Measurements from ENCODE around the gene CAMTA1. TPM values are rescaled to one million over a fixed set of nuclear protein-coding genes. Genes with fewer than 3 reads are reported as not detected.

CAMTA1 gene
- polyA plus RNA-seq, 4 donors, result 89.3 to 98.2 (median 92.9) TPM

DNA sequence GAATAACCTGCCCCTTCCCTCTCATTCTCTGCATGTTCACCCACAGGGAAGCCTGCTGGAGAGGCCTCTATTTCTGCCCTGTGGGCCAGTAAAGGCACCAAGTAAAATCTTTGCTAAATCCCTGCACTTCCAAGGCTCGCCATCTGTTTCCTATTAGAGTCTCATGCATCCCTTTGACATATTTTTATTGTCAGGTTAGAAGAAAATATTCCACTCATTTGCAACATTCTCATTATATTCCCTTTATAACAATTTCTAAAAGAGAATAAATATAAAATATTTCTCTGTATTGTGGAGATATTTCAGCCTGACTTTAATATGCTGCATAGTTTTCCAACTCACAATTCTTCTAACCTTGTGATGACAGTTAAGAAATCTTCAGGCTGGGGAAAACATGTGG is 645.4 kb downstream of the CAMTA1 start:
- no peak for DNase-seq (ENCODE audit: low read depth in 4 of 4, low spot score in 3 of 4)

DNA sequence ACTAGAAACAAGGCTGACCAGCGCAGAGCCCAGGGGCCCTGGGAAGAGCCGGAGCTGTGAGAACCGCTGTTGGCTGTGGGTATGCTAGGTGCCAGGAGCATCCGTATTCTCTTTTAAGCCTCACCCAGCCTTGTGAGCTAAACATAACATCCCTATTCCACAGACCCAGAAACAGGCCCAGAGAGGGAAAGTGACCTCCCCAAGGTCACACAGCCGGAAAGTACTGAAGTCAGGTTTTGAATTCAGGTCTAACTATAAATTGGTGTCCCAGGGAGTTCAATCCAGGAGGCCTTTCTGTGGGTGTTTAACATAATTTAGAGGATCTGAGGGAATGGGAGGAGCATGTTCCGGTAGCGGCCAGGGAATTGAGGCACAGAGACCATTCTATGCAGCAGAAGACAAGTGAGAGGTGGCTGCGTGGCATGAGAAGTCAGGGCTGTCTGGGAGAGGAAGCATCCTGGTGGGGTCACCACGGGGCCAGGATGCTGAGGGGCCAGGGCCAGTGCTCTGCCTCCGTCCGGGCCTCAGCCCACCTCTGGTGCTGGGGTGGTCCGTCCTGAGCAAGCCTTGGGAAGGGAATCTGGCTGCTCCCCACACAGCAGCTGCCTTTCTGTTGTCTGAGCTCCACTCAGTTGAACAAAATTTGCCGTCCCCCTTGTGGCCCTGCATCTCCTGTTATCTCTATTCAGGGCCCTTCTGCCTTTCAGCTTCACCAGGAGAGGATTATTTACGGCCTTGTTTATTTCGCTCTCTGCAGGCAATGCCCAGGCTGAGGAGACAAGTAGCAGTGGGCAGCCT is 647.0 kb downstream of the CAMTA1 start:
- no peak for DNase-seq (ENCODE audit: low read depth in 4 of 4, low spot score in 3 of 4)

DNA sequence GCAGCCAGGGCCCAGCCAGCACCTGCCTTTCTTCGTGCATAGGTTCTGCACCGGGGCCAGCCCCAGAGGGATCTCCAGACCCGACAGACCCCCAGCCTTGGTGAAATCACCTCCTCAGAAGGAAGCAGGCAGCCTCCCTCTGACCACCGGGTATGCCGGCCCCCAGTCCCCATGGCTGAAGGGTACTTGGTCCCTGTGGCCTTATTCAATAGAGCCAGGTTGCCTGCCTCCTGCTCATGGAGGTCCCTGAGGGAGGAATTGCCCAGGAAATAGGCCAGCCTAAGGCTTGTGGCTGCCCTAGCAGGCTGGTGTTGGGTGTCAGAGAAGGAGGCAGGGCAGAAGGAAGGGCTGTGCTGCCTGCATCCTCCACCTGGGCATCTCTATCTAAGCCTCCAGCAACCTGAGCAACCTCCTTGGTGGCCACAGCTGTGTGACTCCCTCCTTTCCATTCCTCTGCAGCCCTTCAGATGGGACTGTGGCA is 647.7 kb downstream of the CAMTA1 start:
- no peak for DNase-seq (ENCODE audit: low read depth in 4 of 4, low spot score in 3 of 4)

DNA sequence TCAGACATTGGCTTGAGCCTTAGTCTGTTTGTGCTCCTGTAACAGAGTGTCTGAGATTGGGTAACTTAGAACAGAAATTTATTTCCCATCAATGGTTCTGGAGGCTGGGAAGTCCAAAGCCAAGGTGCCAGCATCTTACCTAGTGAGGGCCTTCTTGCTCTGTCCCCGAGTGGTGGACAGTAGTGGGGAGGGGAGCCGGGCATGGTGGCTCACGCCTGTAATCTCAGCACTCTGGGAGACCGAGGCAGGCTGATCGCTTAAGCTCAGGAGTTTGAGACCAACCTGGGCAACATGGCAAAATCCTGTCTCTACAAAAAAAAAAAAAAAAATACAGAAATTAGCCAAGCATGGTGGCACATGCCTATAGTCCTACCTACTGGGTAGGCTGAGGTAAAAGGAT is 649.3 kb downstream of the CAMTA1 start:
- DNase-seq (ENCODE audit: low read depth in 4 of 4, low spot score in 3 of 4), result no peak

DNA sequence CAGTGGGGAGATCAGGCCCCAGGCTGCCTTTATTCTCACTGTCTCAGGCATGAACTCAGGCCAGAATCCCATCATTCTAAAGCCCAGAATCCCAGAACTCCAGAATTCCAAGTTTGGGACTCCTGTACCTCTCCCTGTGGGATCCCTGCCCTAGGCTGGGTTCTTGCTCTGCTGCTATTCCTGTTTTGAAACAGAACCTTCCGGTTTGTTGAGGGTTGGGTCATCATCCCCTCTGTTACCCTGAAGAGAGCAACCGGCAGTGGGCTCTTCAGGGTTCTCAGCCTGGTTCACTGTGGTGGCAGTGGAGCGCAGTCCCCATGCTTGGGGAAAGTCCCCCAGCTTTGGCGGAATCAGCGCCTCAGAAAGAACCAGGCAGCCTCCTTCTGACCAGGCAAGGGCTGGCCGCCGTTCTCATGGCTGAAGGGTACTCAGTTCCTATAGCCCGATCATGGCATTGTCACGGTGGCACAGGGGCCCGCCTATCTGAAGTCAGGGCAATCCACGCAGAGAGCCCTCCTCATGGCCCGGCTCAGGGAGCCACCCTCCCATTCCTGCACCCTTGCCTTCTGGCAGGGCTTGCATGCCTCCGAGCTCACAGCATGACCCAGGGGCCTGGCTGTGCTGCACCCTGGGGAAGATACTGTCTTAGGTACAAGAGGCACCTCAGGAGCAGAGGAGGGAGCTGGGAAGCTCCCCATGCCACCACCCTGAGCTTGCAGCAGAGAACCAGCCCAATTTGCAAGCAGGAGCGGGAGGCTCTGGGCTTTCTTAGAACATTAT is 650.2 kb downstream of the CAMTA1 start:
- no peak for DNase-seq (ENCODE audit: low read depth in 4 of 4, low spot score in 3 of 4)

DNA sequence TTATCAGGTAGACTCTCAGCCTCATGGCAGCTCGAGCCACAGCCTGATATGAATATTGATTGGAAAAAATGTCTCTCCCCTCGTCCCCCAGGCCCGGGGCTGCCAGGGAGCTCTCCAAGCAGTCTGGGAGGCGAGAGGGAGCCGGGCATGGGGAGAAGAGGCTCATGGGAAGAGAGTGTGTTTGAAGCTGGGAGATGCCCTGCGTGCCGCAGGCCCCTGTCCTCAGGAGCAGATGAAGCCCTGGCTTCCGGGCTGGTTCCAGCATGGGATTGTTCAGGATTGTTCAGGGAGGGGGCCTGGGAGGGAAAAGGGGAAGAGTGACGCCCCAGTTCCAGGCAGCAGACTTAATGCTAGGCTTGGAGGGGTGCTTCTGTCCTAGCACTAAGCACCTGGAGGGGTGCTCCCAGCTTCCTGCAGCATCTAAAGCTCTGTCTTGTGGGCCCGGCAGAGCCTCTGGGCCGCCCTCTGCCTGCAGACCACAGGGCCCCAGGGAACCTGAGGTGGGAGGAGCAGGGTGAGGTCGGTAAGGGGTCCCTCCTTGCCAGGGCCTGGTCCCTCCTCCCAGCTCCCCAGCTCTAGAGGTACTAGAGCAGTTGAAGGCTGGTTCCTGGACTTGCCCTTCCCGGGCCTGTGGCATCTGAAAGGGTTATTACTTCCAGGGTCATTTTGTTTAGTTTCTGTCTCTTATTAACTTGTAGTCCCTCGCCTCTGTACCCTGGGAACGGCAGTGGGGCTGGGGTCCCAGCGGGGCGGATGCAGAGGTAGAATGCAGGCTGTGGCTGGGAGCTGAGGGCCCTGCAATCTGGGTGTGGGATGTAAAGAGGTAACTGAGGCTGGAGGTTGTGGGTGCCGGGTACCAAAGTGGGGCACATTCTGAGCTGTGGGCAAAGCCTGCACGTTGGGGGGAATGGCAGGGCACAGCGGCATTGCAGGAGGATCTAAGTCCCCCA is 651.1 kb downstream of the CAMTA1 start:
- no peak for DNase-seq (ENCODE audit: low read depth in 4 of 4, low spot score in 3 of 4)

DNA sequence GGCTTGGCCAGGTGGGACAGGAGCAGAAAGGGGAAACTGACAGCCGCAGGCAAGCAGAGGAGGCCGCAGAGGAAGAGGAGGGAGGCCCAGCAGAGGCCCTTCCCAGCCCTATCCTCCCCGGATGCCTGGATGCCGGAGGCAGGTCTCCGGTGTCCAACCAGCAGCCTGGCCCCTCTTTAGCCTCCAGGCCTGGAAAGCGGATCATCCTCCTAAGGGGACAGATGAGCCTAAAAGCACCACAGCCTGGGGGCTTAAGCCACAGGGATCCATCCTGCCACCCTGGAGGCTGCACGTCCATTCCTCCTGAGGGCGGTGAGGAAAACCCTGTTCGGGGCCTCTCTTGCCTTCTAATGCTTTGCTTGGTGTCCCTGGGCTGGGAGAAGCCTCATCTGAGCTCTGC is 651.8 kb downstream of the CAMTA1 start:
- DNase-seq (ENCODE audit: low read depth in 4 of 4, low spot score in 3 of 4), result no peak

DNA sequence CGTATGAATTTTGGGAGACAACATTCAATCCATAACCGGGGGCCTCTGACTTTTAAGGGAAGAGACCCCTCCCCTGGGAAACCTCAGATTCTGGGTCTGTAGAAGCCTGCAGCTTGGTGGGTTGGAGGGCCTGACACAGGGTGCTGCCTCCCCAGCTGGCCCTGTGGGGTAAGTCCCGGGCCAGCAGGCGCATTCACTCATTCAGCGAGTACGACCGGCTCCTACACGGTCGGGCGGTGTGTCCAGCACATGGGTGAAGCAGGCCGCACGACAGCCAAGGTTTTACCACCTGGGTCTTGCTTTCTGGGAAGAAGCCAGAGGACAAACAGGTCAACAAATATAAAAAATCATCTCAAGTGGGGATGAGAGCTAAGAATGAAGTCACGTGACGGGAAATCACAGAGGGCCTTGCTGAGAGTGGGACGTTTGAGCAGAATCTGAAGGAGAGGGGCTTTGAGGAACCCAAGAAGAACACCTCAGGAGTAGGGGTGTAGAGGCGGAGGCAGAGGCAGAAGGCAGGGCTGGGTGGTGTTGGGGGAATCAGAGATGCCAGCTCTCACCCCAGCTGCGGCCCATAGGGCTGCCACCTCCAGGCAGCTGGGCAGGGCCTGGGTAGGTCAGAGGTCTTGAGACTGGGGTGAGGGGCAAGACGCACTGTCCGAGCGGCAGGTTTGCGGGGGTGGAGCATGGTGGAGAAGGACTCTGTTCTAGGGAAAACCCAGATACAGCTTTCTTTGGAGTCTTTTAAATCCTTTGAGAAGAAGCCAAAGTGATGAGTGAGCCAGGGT is 652.5 kb downstream of the CAMTA1 start:
- DNase-seq (ENCODE audit: low read depth in 4 of 4, low spot score in 3 of 4), result no peak

DNA sequence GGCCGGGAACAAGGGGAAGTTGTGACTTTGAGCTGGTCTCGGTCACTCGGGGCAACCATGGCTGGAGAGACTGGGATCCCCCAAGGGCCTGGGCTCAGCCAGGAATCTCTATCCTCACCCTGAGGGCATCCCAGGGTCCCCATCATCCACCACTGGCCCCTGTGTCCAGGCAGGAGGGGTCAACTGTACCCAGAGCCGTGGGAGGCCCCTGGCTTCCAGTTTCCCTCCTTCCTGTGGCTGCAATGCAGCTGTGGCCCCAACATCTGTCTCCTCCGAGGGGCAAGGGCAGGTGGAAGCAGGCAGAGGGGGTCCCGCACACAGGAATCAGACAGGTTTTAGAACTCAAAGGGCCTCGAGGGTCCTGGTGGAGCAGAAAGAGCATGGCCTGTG is 653.1 kb downstream of the CAMTA1 start:
- DNase-seq (ENCODE audit: low read depth in 4 of 4, low spot score in 3 of 4), result no peak

DNA sequence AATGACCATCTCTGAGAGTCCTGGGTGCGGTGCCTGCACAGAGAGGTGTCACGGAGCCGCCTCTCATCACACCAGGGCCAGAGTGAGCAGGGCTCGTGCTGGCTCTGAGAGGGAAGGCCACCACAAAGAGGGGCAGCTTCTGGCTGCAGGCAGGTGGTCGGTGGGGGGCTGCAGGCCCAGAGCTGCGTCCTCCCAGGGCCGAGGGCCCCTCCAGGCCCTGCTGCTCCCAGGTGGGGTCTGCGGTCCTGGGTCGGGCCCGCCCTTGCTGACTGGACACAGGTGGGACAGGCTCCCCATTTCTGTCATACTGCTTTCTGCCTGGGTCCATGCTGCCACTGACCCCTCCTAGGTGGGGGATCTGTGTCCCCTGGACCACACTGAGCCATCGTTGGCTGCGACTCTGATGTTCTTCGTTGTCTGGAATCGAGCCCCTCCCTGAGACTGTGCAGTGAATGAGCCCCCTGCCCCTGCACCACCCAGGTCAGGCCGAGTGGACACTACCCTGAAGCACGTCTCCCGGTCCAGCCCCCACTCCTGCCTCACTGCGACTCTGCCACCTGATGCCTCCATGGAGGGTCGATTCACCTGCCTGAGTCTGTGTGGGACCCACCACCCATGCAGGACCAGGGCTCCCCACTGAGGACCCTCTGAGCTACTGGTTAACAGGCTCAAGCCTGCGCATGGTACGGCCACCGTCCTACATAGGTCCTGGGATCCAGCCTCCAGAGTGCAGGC is 653.8 kb downstream of the CAMTA1 start:
- no peak for DNase-seq (ENCODE audit: low read depth in 4 of 4, low spot score in 3 of 4)

DNA sequence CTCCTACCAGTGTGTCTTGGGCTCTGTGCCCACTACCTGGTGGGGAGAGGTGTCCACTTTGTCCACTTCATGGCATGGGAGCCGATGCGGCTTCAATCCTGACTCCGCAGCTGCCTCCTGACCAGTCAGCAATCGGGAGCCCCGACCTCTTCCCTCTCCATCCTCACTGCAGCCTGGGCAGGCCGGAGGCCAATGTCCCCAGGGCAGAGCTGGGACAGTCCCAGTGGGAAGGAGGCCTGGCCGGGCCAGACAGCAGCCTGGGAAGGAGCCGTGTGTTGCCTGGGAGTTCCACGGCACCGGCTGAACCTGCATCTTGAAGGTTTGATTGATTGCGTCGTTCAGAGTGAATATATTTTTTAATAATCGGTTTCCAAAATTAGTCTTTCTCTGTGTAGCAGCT is 654.9 kb downstream of the CAMTA1 start:
- DNase-seq (ENCODE audit: low read depth in 4 of 4, low spot score in 3 of 4), result no peak

DNA sequence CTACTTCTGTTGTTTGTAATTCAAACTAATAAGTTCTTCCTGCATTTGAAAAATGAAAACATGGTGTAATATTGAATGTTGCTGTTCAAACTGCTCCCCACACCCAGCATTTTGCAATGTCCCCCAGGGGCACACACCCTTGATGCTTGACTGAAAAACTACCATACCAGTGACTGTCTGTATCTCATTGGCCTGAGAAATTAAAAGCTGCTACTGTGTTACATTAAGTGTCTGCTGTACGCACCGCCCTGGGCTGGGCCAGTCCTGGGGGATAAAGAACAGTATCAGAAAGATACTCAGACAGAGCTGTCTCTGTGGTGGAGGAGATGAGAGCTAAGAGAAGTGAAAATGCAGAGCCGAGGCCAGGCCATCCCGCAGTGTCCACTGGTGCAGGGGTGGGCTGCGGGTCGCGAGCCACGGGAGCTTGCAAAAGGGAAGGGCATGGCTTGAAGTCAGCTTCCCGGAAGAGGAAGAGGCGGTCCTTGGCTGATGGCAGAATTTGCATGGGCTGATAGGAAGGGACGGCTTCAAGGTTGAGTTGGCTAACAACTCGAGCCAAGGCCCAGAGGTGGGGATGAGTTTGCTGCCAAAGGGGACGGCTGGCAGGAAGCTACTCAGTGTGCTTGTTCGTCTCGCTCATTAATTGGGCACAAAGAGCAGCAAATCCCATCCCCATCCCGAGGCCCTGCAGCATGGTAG is 656.0 kb downstream of the CAMTA1 start:
- DNase-seq (ENCODE audit: low read depth in 4 of 4, low spot score in 3 of 4), result no peak

DNA sequence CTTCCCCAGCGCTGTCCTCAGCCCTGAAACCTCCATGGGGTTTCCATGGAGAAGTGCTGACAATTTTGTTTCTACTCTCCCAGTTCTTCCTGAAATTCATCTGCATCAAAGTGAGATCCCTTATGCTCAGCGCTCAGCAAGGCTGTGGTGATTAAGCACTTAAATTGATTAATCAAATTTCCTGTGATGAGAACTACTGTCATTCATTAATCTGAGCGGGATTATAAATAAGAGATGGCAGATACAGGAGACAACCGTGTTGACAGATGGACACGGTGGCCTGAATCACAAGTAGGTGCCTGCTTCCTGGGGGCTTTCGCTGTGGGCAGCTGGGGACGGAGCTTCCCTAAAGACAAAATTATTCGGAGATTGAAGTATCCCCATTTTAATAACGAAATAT is 656.8 kb downstream of the CAMTA1 start:
- no peak for DNase-seq (ENCODE audit: low read depth in 4 of 4, low spot score in 3 of 4)

DNA sequence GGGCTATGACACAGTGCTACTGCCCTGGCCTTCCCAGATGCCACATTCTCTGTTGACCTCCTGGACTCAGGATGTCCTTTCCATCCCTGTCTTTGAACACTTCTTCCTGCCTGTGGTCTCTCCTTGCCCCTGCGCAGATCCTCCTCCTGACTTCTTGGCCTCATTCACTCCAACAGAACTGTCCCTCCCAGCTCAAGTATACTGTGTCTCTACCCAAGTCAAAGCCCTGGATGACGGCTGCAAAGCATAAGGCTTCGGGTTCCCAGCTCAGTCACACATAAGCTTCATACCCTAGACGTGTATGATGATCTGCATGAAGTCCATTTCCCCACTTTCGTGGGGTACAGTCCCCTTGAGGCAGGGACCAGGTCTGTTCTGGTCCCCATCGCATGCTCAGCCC is 657.7 kb downstream of the CAMTA1 start:
- DNase-seq (ENCODE audit: low read depth in 4 of 4, low spot score in 3 of 4), result no peak

DNA sequence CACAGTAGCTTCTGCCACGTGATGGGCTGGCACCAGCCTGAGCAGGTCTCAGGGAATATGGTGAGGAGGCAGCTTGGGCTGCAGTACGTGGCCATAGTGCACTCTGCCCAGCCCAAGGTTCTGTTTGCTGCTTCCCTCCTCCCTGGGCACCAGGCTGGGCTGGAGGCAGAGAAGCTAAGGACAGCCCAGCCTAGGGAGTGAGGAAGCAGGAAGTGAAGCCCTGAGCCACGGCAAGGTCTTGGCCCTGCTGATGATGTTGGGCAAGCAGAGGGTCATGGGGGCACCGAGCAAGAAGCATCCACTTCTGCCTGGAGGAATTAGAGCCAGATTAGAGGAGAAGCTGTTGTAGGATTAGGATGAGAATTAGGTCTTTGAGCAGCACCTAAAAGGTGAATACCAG is 659.1 kb downstream of the CAMTA1 start:
- DNase-seq (ENCODE audit: low read depth in 4 of 4, low spot score in 3 of 4), result no peak

DNA sequence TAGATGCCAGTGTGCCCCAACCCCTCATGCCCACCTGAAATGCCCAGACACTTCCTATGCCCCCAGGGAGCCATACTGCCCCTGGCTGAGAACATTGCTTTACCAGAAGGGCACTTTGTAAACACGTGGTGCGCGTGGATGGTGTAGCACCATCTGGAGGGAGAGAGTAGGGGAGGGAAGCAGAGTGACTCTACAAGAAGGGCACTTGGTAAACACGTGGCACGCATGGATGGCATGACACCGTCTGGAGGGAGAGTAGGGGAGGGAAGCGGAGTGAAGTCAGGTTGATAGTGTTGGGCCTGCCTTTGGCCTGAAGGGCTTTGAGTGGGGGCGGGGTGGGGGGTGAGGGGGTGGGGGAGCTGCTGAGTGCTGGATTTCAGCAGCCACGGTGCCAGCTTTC is 661.8 kb downstream of the CAMTA1 start:
- DNase-seq (ENCODE audit: low read depth in 4 of 4, low spot score in 3 of 4), result no peak

DNA sequence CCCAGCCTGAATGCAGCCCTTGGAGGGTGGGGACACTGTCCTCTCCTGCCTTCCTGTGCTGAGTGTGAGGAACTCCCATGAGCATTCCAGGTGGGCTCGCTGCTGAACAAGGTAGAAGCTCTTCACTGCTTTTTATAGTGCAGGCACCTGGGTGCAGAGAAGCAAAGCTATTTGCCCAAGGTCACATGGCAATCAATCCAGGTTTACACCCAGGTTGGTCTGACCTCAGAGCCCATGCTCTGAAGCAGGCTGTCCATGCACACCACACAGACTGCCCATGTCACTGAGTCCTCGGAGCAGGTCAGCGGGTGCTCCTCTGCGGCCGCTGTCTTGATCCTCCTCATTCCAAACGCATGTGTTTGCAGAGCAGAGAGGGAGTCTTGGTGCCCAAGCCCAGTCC is 662.5 kb downstream of the CAMTA1 start:
- no peak for DNase-seq (ENCODE audit: low read depth in 4 of 4, low spot score in 3 of 4)

DNA sequence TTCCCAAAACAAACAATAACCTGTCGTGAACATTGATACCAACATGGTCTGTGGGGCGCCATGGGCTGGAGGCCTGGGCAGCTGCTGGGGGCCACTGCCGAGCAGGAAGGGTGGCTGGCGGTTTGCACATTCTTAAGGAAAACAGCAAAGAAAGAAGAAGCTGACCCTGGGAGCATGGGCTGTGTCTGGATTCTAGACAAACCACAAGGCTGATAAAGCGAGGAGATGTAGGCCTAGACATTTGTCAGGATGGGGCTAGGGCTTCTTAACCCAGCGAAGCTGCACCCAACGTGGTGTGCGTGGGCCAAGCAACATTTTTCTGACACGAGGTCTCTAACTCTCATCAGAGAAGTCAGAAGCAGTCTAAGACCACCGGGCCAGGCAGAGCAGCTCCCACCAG is 663.7 kb downstream of the CAMTA1 start:
- no peak for DNase-seq (ENCODE audit: low read depth in 4 of 4, low spot score in 3 of 4)

DNA sequence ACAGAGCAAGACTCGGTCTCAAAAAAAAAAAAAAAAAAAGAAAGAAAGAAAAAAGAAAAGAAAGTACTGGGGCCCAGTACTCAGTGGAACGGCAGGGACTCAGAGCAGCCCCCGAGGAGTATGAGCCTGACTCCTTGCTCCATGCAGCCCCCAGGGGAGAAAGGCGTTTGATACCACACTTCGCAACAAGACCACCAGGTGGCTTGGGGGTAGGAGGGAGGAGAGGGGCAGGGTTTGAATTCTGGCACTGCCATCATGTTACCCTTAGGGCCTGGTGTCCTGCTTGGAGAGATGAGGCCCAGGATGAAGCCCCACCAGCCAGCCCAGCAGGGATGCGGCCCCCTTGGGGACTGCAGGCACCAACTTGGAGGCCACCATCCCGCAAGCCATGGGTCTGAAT is 664.5 kb downstream of the CAMTA1 start:
- DNase-seq (ENCODE audit: low read depth in 4 of 4, low spot score in 3 of 4), result no peak

Measured in right renal pelvis (tissue), 4 donors.